GM12892 (cell line): ENCODE measurements around the gene PRM1.

Source experiments
- DNase-seq: peaks from one replicate; pipeline ENCODE4 v3.0.0; 2011; ENCODE audit not compliant: insufficient read length
- FAIRE-seq: peaks from 2 replicates; lab custom pipeline; 2011; peaks lifted over from hg19 to GRCh38; lab: Jason Lieb, UNC
- POLR2A ChIP-seq: IDR thresholded peaks from 2 replicates; pipeline ENCODE4 v1.6.1; 2011; ENCODE audit warnings: low read depth, low read length, control low read depth
- POLR2AphosphoS5 ChIP-seq: IDR thresholded peaks from 2 replicates; pipeline ENCODE4 v1.6.1; 2011; ENCODE audit warnings: low read depth, low read length, control low read depth
- TAF1 ChIP-seq: IDR thresholded peaks from 2 replicates; pipeline ENCODE4 v1.6.1; 2011; ENCODE audit warnings: low read depth, mild to moderate bottlenecking, control low read depth, low read length, borderline replicate concordance

The PRM1 gene

GRCh38 chr16:11260596-11260966, 20.5 kb downstream of the PRM1 start:
- DNase-seq (no peak), FAIRE-seq (no peak)
- TF ChIP-seq TAF1 (no peak), POLR2A (no peak), POLR2AphosphoS5 (no peak)

DNA sequence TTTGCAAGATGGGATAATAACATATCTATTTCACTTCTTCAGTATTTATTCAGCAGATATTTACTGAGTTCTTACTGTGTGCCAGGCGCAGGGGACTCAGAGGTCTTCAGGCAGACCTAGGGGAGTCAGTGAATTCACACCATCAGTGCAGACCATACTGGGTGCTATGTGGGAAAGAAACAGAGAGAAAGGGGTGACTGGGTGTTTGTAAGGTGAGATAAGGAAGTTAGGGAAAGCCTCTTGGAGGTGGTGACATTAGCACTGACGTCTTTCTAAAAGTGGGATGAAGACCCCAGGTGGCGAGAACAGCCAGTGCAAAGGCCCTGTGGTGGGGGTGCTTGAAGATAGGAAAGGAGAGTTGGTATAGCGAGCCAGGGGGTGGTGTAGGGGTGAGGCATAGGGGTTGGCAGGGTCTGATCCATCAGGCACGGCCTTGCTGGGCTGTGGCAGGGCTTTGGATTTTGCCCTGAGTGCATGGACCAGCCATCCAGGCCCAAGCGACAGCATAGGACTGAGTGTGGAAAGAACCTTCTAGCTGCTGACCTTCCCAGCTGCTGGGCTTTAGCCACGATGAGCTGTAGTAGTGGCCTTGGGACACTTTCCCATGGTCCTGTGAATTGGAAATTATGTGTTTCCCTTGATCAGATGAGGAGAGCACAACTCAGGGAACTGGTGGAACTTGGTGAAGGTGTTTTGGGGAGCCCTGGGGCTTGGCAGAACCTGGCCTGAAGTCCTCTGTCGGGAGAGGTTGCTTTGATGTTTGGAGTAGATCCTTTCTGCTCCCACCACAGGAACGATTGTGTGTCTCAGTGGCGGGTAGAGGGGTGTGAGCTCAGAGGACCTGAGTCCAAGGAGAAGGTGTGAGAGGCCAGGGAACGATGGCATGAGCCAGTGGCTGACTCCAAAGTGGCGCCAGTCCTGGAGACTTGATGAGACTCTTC, 21.2 kb downstream of the PRM1 start:
- TF ChIP-seq POLR2A (no peak), POLR2AphosphoS5 (no peak), TAF1 (no peak)
- DNase-seq (no peak), FAIRE-seq (no peak)

- DNase-seq = peak; percentile 70
Observed at GRCh38 chr16:11258553-11259492, 22.3 kb downstream of the PRM1 start.

GRCh38 chr16:11257131-11257938, 23.8 kb downstream of the PRM1 start:
- DNase-seq (no peak), FAIRE-seq (peak; percentile 81)
- no peak for TF ChIP-seq TAF1
- no peak for TF ChIP-seq POLR2AphosphoS5
- TF ChIP-seq POLR2A = no peak

More at GRCh38 chr16:11258553-11259492, 22.3 kb downstream of the PRM1 start:
- TF ChIP-seq TAF1 (no peak), POLR2AphosphoS5 (no peak), POLR2A (no peak)
- FAIRE-seq = peak; percentile 83

GRCh38 chr16:11256661-11257130, 24.4 kb downstream of the PRM1 start:
- TF ChIP-seq POLR2A = no peak
- no peak for TF ChIP-seq TAF1
- no peak for TF ChIP-seq POLR2AphosphoS5
- no peak for FAIRE-seq
- DNase-seq = no peak

GRCh38 chr16:11255737-11256660, 25.1 kb downstream of the PRM1 start, which contains the start of gene SOCS1:
TSS of gene SOCS1 (minus strand) at chr16:11256204. CDS start at chr16:11255478, 726 bp downstream.
- TF ChIP-seq TAF1 (peak; percentile 95), POLR2AphosphoS5 (peak; percentile 94), POLR2A (peak; percentile 98)
- DNase-seq (peak; percentile 83), FAIRE-seq (peak; percentile 78)

GRCh38 chr16:11254913-11255736, 26.0 kb downstream of the PRM1 start:
- TF ChIP-seq POLR2AphosphoS5 (no peak; the same call in none of the 2 replicates), POLR2A (no peak; the same call in 1 of the 2 replicates), TAF1 (no peak)
- DNase-seq (no peak), FAIRE-seq (peak; percentile 85)

DNA sequence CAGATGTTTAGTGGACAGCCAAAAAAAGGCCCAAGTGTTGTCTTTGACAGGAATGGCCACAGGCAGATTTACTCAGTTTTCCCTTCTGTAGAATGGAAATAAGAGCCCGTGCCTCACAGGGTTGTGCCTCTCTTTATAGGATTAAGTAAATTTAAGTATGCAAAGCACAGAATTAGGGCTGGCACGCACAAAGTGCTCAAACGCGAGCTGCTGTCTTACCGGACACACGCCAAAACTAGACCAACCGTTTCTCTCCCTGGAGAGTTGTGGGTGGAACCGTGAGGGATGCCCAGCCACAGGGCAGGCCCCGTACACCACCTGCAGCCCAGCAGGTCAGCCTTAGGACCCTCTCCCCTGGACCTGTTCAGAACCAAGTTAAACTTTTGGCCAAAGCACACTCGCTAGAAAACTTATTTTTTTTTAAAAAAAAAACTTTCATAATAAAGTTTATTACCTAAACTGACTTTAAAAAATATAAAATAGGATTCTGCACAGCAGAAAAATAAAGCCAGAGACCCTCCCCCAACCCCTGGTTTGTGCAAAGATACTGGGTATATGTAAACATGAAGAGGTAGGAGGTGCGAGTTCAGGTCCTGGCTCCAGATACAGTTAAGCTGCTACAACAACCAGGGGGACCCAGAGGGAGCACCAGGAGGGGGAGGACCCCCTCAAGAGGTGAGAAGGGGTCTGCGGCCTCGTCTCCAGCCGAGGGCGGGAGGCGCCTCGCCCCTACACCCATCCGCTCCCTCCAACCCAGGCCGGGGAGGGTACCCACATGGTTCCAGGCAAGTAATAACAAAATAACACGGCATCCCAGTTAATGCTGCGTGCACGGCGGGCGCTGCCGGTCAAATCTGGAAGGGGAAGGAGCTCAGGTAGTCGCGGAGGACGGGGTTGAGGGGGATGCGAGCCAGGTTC, 26.9 kb downstream of the PRM1 start:
- no peak for DNase-seq
- TF ChIP-seq TAF1 = no peak
- peak; percentile 44; the same call in 1 of the 2 replicates for TF ChIP-seq POLR2A
- no peak; the same call in 1 of the 2 replicates for TF ChIP-seq POLR2AphosphoS5
- no peak for FAIRE-seq
